Fibroblast of skin of abdomen (primary cell): ENCODE measurements around the gene OOSP4A. TPM values are rescaled to one million over a fixed set of nuclear protein-coding genes. Genes with fewer than 3 reads are reported as not detected.

Experiments used
- DNase-seq: peaks from one replicate; pipeline ENCODE4 v3.0.0-alpha.2; 2013
- polyA plus RNA-seq, 2 experiments: library from polyadenylated mRNA; unstranded; fragments of 120-200 nt; gene quantifications; one replicate each; pipeline ENCODE4 v1.2.1, GENCODE V29; 2013; ENCODE audit not compliant: insufficient read length in 2 of 2

OOSP4A gene
- polyA plus RNA-seq (2013, experiment 1 of 2; ENCODE audit: insufficient read length): not detected
- polyA plus RNA-seq (2013, experiment 2 of 2; ENCODE audit: insufficient read length): not detected

DNA sequence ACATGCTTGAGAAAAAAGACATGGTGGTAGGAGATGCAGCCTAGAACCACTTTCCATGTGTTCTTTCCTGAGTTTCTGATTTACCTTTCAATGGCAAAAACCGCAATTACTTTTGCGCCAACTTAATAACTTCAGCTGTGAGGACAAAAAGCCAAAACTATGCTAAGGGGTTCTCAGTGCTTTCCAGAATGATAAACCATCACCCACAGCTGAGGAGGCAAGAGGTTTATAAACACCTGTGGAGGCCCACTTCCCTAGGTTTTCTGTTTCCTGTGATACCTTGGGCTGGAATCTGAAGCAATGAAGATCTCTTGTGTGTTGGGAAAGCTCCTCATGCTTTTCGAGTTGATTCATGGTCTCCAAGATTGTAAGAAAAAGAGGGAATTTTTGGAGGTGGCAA, at the start of gene OOSP4A:
Gene OOSP4A (plus strand): TSS at position 301 of the 400 bp plus-strand sequence. CDS start 0 bp downstream, at position 301.
- no peak for DNase-seq

DNA sequence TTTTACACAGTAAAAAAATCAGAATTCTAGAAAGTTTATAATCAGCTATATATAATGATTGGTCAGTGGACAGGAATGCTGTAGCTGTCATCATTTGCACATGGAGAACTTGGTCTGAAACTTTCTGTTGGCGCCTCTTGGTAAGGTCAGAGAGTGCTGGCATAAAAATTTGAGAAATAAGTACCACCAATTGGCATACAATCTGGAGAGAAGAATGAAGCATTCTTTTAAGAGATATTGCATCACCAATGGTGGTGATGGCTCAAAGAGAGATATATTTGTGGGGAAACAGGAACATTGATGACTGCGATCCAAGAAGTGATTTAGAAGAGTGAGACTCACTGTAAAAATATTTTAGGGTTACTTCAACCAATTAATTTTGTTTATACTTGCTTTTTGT, 45.4 kb upstream of the OOSP4A start:
- DNase-seq: no peak

DNA sequence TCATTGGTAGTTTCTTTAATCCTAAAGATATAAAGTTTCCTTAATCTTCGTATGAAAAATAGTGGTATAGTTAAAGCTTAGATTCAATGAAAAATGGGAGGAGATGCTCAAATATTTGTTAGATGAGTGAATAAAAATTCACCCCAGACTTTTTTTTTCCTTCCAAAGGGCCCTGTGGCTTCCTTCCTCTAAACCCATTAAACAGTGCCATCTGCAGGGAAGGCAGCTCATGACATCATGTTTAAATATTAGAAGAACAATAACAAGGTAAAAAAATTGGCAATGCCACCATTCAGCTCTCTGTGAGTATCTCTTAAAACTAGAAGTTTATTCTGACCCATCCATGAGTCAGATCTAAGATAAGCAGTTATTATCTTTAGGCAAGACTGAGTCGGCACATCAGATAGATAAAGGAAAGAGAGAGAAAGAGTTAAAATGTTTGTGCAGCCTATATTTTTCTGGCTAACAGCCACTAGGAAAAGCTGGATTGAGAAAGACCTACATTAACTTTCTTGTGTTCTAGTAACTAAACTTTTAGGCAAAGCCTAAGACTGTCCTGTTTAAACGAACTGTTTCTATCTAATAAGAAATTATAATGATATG, 44.7 kb upstream of the OOSP4A start:
- no peak for DNase-seq

DNA sequence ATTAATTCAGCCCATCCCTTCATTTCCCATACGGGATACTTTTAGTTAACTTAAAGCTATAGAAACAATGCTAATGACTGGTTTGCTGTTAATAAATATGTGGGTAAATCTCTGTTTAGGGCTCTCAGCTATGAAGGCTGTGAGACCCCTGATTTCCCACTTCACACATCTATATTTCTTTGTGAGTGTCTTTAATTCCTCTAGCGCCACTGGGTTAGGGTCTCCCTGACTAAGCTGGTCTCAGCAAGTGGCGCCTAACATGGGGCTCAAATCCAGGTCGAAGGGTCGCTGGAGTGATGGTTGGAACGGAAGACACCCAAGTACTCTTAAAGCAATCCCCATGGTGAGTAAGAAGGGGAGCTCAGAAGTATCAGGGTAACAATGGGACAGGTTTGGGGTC, 40.0 kb upstream of the OOSP4A start:
- no peak for DNase-seq

DNA sequence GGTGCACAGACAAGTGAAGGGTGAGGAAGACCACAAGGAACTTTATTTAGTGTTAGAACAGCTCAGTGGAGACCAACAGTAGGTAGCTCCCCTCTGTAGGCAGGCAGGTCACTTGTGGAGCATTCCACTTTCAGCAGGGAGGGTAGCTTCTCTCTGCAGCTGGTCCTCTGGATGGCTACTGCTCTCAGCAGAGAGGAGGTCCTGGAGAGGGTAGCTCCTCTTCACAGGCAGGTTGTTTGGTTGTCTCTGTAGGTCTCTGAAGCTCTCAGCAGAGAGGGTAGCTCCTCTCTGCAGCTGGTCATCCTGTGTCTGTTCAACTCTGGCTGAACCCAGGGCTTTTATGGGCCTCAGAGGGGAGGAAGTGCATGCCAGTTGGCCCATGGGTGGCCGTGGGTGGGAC, 32.1 kb upstream of the OOSP4A start:
- DNase-seq: no peak

DNA sequence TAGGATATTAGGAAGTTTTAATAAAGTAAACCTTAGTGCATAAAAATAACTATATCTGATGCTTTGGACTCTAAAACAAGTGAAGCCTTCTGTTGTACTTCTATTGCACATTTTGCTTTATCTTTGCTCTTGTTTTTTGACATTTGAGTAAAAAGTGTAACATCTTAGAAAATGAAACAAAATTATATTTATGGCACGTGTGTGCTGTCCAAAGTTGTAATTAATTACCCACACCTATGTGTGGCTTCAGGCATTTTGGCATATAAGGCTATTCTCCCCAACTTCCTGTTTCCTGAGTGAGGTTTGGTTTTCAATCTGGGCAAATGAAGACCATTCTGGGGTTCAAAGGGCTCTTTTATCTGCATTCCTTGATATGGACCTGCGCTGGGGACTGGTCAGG, 25.7 kb upstream of the OOSP4A start, which contains the start of gene OOSP1:
Gene OOSP1 (plus strand): TSS at position 301 of the 400 bp plus-strand sequence. CDS start 23 bp downstream, at position 324.
- DNase-seq: no peak

DNA sequence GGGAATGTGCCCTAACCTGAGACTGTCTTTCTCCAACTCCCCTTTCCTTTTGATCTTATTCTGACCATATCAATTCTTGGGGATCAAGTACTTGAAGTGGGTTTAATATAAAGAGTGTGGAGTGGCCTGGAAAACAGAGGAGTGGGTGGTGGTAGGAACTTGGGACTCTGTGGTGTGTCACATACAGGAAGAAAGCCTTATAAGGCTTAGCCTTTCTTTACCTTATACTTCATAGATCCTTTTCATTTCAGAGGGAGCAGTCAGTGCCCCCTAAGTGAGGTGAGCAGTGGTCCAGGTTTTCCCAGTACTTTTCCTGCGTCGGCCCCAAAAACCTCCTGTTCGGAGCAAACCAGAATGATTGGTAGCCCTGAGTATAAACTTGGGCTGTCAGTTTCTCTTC, 25.1 kb upstream of the OOSP4A start:
- no peak for DNase-seq

DNA sequence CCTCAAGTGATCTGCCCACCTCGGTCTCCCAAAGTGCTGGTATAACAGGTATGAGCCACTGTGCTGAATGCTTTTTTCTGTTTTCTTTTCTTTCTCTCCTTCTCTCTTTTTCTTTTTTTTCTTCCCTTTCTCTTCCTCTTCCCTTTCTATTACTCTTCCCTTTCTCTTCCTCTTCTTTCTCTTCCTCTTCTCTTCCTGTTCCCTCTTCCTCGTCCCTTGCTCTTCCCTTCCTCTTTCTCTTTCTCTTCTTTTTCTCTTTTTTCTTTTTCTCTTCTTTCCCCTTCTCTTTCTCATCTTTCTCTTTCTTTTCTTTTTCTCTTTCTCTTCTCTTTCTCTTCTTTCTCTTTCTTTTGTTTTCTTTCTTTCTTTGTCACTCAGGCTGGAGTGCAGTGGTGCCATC, 24.4 kb upstream of the OOSP4A start:
- no peak for DNase-seq

DNA sequence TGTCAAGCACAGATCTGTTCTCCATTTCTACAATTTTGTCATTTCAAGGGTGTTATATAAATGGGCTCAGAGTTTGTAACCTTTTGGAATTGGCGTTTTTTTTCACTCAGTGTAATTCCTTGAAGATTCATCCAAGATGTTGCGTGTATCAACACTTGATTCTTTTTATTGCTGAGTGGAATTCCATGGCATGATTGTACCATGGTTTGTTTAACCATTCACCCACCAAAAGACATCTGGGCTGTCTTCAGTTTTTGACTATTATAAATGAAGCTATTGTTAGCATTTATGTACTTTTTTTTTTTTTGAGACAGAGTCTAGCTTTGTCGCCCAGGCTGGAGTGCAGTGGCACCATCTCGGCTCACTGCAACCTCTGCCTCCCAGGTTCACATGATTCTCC, 22.7 kb upstream of the OOSP4A start:
- DNase-seq: no peak

DNA sequence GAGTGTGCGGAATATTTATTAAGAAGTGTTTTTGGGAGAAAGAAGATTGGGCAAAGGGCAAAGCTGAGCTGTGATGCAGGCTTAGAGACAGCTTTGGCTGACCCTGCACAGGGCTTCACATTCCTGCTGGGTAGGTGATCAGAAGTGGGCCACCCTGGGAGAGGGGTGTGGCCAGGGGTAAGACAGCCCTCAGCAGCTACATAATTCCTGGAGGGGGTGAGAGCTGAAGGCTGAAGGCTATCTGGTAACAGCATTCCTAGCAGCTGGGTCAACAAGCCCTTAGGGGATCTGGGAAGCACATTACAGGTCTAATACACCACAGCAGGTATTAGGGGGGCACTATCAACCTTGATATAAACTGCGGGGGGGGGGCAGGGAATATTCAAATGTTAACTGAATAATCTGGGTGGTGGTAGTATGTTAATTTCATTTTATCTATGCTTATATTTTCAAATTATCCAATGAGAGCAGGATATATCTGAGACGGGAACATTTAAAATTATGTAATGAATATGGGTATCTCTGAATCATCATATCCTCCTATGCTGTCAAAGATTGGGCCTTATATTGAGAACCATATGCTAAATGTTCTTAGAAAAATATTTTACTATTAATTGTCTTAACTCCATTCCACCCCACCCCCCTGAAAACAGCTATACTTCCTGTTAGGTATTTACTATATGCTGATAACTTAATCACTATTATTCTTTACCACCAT, 19.7 kb upstream of the OOSP4A start:
- DNase-seq: no peak

DNA sequence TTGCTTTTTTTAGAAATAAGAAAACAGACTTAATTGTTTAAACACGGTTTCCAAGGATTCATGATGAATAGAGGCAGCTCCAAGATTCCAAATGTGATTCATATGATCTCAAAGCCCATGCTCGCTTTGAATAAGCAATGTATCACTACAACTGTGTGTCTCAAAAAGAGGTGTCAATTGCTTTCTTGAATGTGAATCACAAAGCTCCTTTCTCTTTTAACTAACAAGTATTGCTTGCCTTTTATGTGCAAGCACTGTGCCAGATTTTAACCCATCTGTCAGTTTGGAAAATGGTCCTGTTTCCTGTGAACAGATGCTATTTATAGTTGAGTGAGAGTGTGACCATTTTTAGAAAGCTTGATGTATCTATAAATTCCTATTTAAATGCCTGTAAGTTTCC, 19.1 kb upstream of the OOSP4A start:
- no peak for DNase-seq

DNA sequence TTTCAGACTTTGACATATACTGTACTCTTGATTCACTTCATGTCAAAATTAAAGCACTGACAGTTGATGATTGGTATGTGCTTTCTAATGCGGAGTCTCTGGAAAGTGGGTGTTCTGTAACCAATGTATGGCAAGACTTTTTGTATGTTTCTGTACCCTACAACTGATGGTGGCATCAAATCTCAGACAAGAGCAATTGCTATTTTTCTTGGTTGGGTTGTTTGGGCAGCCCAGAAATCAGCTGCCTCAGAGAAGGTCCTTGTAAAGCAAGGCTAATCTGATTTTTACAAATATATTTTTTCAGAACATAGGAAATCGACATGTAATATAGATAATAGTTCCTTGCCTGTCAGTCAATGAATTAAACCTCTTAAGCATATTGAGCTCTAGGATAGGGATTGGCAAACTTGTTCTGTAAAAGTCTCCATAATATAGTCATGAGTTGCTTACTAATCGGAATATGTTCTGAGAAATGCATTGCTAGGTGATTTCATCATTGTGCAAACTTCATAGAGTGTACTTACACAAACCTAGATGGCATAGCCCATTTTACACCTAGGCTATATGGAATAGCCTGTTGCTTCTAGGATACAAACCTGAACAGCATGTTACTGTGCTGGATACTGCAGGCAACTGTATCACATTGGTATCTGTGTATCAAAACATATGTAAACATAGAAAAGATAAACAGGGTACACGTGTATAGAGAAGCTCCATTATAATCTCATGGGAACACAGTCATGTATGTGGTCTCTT, 10.2 kb upstream of the OOSP4A start:
- no peak for DNase-seq

DNA sequence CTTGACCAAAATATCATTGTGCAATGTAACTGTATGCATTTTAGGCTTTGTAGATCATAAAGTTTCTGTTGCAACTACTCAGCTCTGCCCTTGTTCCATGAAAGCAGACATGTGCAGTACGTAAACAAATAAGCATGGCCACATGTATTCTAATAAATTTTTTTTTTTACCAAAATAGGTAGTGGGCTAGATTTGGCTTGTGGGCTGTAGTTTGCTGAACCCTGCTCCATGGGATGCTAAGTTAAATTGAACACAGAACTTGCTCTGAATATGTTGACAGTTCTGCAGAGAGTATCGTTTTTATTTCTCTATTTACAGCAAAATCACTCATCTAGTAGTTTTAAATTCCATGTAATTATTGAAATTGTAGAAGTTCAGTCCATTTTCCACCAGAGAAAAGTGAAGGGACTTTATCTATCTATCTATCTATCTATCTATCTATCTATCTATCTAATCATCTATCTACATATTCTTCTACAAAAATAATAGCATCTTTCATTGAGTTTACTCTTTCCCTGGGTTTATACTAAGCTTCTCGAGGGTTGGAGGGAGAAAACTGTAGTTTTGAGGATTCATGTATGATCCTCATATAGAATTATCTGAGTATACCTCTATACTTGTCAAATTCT, 9.5 kb upstream of the OOSP4A start:
- DNase-seq: no peak

DNA sequence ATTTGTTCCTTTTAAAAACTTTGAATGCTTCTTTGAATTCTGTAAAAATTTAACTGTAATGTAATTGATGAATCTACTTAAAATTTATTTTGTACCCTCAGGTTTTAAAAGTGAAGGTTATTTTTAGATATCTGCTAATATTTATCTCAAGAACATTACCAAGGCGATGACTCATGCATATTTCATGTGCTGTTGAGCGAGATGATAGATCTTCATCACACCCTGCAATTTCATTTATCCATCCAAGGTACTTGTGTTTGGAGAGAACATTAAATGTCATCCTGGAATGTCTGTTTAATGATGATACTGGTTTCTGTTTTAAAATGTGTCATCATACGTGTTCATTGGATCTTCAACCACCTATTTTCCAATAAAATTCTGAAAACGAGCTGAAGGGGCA, 6.7 kb upstream of the OOSP4A start:
- no peak for DNase-seq

DNA sequence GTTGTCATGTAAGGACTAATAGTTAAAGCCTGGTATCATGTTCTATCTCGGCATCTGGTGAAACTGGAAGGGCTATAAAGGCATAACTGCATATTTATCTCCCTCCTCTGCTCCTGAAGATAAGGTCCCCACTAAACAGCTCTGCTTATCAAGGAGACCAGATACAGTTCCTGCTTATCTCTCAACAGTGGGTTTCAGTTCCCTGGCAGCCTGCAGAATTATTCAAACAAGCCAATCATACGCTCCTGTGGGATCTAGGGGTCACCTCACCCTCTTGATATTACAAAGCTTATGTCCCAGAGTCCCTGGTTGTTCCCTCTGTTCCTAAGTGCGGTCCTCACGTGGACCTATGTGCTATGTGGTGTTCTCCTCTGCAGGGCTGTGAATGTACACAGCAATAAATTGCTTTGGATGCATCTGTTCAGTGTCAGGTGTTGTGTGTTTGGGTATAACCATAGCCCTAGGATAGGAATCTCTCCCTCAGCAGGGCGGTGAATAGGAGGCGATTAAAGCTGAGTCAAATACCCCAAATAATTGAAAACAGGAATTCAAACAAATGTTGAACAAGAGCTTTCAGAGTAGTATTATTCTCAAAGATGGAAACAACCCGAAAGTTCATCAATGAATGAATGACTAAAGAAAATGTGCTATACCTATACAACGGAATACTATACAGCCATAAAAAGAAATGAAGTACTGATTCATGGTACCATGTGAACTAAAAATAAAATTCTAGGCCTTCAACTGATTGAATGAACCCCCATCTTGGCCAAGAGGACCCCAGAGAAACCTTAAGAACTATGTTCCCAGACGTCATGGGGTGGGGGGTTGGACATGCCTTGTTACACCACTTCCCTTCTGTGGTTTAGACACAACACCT, 3.1 kb upstream of the OOSP4A start:
- DNase-seq: no peak

DNA sequence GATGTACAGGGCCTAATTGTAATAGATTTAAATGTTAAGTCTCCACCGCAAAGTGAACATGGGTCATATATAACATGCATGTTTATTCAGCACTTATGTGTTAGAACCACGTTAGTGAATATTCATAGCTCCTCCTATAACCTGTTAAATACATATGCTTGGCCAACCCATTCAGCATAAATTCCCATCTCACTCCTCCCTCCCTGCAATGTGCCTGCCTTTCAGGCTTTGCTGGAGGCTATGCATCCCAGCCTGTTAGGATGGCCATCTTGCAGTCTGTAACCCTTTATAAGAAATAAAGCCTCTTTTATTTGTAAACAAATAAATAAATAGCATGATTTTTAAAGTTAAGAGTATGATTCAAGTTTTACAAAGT, 1.7 kb upstream of the OOSP4A start:
- no peak for DNase-seq

DNA sequence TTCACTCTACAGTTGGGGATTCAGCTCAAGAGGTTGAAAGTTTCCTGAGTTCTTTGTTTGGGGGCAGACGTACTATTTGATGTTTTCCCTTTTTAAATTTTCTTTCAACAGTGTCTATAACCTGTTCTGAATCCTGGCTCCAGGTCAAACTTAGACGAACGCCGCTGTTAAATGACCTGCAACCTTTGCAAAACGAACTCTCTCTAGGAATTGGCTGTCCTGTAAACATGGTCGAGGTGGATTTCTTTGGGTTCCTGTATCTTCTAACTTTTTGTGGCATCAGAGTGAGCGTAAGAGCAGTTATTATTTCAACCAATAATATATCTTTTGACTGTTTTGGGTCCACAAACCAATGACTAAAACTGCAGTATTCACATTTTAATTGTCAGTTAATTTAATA, 1.6 kb downstream of the OOSP4A start:
- no peak for DNase-seq

DNA sequence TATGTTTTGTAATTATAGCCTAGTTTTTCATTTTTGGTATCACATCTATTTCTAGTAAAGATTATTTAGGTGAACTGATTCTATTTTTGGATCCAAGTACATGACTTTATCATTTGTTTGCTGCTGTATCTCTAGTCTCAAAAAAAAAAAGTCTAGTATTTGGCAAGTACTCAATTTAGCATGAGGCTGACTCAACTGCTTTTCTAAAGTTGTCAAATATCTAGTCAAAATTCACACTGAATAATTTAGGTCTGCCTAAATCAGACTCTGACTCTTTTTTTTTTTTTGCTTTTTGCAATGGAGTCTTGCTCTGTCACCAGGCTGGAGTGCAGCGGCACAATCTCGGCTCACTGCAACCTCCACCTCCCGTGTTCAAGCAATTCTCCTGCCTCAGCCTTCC, 2.4 kb downstream of the OOSP4A start:
- DNase-seq: no peak

DNA sequence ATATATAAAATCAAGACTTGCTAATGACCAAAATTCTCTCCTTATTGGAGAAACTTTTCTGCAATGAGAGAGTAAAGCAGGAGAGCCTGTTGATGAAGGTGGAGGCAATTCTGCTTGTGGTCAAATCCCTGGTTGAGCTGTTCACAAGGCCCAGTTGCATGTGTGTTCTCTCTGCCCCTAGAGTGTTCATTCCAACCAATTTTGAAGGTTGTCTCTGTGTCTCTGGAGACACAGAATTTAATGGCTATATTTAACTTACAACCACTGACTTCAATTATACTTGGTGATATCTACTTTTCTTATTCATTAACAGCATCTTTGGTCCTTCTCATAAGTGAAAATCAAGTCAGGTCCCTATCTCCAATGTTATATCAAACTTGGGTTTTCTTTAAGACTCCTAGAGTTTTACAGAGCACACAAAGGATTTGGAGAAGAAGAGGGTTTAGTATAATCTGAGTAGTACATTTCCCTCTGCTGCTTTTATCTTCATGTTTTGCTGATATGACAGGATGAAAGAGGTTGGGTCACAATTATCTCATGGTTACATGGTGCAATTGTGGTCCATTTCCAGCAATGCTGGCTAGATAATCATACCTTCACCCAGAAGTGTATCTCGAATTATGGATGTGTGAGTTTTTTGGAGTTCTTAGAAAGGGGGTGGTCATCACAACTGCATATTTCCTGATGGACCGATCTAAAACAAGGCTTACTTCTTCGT, 4.0 kb downstream of the OOSP4A start:
- DNase-seq: no peak

DNA sequence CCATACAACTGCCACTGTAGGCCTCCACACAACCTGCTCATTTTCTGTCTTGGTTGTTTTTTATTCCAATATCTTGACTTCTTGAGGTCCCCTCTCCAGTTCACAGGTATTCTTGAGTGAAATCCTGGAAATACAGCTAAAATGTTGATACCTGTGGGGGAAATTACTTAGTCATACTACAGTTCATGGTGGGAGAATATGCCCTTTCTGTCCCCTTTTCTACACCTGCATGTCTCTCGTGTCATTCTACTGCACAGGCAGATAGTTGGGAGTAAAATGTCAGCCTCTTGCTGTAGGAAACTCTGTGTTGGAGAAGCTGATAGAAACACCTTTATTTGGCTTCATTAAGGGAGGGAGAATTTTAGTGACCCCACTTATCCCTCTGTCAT, 4.6 kb downstream of the OOSP4A start:
- DNase-seq: no peak

DNA sequence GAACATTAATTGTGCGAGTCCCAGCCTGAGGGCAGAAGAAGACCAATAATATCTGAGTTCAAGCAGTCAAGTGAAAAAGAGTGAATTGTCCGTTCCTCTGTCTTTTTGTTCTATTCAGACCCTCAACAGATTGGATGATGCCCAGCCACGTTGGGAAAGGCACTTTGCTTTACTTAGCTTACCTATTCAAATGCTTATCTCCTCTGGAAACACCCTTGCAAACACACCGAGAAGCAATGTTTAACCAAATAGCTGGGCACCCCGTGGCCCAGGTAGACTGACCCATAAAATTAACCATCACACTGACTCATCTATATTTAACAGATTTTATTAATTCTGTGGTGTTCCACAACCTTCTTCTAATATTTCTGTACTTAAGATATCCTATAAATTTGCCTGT, 9.3 kb downstream of the OOSP4A start:
- no peak for DNase-seq
